NCI-H1092 treated with DMSO at 0.1 percent for 48 hours (cell line): ENCODE data around the gene RARRES2.

Experiments used
- DNase-seq: peaks from one replicate; lab custom pipeline; 2025; lab: John Stamatoyannopoulos, UW

The RARRES2 gene

GRCh38 chr7:150361807-150362621, 20.6 kb upstream of the RARRES2 start:
- no peak for DNase-seq

- DNase-seq, result no peak
Measured at GRCh38 chr7:150361402-150361801, 20.0 kb upstream of the RARRES2 start.

- DNase-seq, result no peak
Measured at GRCh38 chr7:150360363-150361058, 19.1 kb upstream of the RARRES2 start.

- no peak for DNase-seq
Measured at GRCh38 chr7:150359622-150360362, 18.4 kb upstream of the RARRES2 start.

- no peak for DNase-seq
Measured at GRCh38 chr7:150358988-150359621, 17.7 kb upstream of the RARRES2 start.

GRCh38 chr7:150358433-150358832, 17.0 kb upstream of the RARRES2 start:
- DNase-seq, result no peak

- no peak for DNase-seq
Measured at GRCh38 chr7:150357771-150358427, 16.5 kb upstream of the RARRES2 start.

- DNase-seq, result peak; percentile 31
Measured at GRCh38 chr7:150357270-150357669, 15.8 kb upstream of the RARRES2 start.

- peak; percentile 45 for DNase-seq
Measured at GRCh38 chr7:150356265-150356897, 15.0 kb upstream of the RARRES2 start.

- DNase-seq, result no peak
Measured at GRCh38 chr7:150355666-150356059, 14.2 kb upstream of the RARRES2 start.

GRCh38 chr7:150351587-150352194, 10.3 kb upstream of the RARRES2 start:
- DNase-seq, result no peak

- DNase-seq, result no peak
Measured at GRCh38 chr7:150346922-150347321, 5.5 kb upstream of the RARRES2 start.

GRCh38 chr7:150345012-150345411, 3.6 kb upstream of the RARRES2 start:
- no peak for DNase-seq

GRCh38 chr7:150344299-150344698, 2.9 kb upstream of the RARRES2 start:
- DNase-seq, result no peak

GRCh38 chr7:150343225-150343624, 1.8 kb upstream of the RARRES2 start:
- DNase-seq, result no peak

GRCh38 chr7:150342121-150342408, 636 bp upstream of the RARRES2 start:
- DNase-seq, result no peak

- no peak for DNase-seq
Measured at GRCh38 chr7:150340875-150341262, 560 bp downstream of the RARRES2 start.

GRCh38 chr7:150340024-150340749, 1.2 kb downstream of the RARRES2 start:
- no peak for DNase-seq

- DNase-seq, result no peak
Measured at GRCh38 chr7:150339409-150339809, 2.0 kb downstream of the RARRES2 start.

- no peak for DNase-seq
Measured at GRCh38 chr7:150338166-150338829, 3.1 kb downstream of the RARRES2 start.
